ENCODE results near the gene SPRR2A. TPM values are rescaled to one million over a fixed set of nuclear protein-coding genes. Genes with fewer than 3 reads are reported as not detected.

SPRR2A gene
- total RNA-seq, 1 donor: not detected

DNA sequence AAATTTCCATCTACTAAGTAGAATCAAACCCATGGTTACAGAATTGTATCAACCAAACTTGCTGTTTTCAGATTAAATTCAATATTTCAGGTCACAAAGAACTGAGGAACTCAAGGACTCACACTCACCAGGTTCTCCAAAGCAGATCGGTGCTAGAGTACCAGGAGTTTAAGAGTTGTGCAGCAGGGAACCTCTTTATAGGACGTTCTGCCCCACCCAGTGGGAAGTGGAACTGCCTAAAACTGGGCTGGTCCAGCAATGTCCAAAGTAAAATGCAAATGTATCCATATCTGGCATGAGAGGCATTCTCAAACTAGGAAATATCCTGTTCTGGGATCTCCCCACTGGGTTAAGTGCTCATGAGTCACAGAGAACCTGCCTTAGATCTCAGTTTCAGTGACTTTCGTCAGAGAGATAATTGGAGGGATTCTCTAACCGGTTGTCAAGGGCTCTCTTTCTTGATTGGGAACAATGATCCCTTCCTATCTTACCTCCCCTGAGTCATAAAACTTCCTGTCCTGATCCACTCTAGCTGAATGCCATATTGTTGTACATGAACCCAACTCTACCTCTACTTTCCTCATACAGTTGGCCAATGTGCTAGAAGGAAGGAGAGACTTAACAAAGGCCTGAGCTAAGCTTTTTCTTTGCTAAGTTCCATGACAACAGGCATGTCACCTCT is 16.2 kb downstream of the SPRR2A start, which contains the start of gene SPRR2D:
TSS of gene SPRR2D (minus strand) at position 171 of the 682 bp plus-strand sequence. CDS start 774 bp downstream, outside the sequence.
- TF ChIP-seq, protein P1, sequence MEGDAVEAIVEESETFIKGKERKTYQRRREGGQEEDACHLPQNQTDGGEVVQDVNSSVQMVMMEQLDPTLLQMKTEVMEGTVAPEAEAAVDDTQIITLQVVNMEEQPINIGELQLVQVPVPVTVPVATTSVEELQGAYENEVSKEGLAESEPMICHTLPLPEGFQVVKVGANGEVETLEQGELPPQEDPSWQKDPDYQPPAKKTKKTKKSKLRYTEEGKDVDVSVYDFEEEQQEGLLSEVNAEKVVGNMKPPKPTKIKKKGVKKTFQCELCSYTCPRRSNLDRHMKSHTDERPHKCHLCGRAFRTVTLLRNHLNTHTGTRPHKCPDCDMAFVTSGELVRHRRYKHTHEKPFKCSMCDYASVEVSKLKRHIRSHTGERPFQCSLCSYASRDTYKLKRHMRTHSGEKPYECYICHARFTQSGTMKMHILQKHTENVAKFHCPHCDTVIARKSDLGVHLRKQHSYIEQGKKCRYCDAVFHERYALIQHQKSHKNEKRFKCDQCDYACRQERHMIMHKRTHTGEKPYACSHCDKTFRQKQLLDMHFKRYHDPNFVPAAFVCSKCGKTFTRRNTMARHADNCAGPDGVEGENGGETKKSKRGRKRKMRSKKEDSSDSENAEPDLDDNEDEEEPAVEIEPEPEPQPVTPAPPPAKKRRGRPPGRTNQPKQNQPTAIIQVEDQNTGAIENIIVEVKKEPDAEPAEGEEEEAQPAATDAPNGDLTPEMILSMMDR (IDR thresholded peaks at IDR 0.05; ENCODE audit: insufficient read depth, low read depth, low read length): no peak
- no peak within 1 kb of the TSS for H3K4me3 ChIP-seq (ENCODE audit: low read depth, low read length)
- no peak for DNase-seq (ENCODE audit: low read depth)

DNA sequence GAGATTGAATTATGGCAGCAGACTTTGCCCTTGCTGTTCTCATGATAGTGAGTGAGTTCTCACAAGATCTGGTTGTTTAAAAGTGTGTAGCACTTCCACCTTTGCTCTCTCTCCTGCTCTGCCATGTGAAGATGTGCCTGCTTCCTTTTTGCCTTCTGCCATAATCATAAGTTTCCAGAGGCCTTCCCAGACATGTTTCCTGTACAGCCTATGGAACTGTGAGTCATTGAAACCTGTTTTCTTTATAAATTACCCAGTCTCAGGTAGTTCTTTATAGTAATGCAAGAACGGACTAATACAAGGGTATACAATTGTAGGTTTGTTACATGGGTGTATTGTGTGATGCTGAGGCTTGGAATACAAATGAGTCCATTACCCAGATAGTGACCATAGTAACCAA is 22.1 kb downstream of the SPRR2A start:
- DNase-seq (ENCODE audit: low read depth): no peak
- H3K4me3 ChIP-seq (ENCODE audit: low read depth, low read length): no peak overlapping the region
- TF ChIP-seq, protein P1 (IDR thresholded peaks at IDR 0.05; ENCODE audit: insufficient read depth, low read depth, low read length): no peak

DNA sequence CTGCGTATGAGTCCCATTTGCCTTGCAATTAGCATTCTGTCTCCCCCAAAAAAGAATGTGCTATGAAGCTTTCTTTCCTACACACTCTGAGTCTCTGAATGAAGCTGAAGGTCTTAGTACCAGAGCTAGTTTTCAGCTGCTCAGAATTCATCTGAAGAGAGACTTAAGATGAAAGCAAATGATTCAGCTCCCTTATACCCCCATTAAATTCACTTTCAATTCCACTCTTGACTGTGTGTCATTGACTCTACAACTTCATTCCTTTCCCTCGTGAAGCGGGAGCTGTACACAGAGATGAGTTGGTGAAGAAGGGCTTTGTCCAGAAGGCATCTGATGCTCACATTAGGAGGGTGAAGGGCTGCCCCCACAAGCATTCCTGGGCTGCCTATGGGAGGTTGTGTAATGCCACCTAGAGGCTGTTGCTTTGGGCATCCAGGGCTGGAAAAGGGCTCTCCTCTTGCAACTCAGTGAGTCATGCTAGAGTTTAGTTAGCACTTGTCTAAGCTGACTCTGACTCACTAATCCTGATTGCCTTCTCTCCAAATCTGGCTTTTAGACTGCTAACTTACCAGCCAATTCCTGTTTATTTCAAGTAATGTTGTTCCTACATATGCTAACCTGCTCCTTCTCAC is 24.5 kb downstream of the SPRR2A start:
- DNase-seq (ENCODE audit: low read depth): peak; percentile 1
- TF ChIP-seq, protein P1 (IDR thresholded peaks at IDR 0.05; ENCODE audit: insufficient read depth, low read depth, low read length): no peak

DNA sequence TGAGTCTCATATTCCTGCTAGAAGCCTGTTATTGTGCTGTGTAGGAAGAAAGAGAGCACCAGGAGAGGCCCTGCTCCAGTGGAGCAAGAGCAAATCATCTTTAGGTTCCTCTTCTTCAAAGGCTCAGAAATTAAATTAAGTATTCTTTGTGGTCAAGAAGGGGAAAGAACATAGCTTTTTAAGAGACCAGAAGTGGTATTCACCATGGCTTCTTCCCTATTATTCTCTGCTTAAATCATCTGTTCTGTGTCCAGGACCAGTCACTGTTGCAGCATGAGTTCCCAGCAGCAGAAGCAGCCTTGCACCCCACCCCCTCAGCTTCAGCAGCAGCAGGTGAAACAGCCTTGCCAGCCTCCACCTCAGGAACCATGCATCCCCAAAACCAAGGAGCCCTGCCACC is 25.2 kb downstream of the SPRR2A start:
- no peak overlapping the region for H3K4me3 ChIP-seq (ENCODE audit: low read depth, low read length)
- no peak for DNase-seq (ENCODE audit: low read depth)
- TF ChIP-seq, protein P1 (IDR thresholded peaks at IDR 0.05; ENCODE audit: insufficient read depth, low read depth, low read length): no peak

More for the DNA sequence above, 24.5 kb downstream of the SPRR2A start:
- no peak overlapping the region for H3K4me3 ChIP-seq (ENCODE audit: low read depth, low read length)

DNA sequence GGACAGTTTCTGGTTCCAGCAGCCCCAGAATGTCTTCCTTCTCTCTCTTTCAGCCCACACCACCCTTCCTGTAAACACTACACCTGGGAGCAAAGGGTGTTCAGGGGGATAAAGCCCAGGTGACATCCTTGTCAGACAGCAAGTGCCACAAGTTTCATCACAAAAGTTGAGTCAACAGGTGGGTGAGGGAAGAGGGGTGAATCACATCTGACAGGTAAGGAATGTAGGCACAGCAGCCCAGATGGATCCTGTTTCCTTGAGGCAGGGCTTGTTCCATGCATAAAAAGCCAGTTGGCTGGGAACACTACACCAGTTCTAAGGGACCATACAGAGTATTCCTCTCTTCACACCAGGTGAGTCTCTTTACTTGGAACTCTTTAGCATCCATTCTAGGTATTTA is 26.4 kb downstream of the SPRR2A start, which contains the start of gene SPRR1B:
TSS of gene SPRR1B (plus strand) at position 309 of the 400 bp plus-strand sequence. CDS start 1,143 bp downstream, outside the sequence.
- no peak for DNase-seq (ENCODE audit: low read depth)
- H3K4me3 ChIP-seq (ENCODE audit: low read depth, low read length): no peak within 1 kb of the TSS
- TF ChIP-seq, protein P1 (IDR thresholded peaks at IDR 0.05; ENCODE audit: insufficient read depth, low read depth, low read length): no peak

DNA sequence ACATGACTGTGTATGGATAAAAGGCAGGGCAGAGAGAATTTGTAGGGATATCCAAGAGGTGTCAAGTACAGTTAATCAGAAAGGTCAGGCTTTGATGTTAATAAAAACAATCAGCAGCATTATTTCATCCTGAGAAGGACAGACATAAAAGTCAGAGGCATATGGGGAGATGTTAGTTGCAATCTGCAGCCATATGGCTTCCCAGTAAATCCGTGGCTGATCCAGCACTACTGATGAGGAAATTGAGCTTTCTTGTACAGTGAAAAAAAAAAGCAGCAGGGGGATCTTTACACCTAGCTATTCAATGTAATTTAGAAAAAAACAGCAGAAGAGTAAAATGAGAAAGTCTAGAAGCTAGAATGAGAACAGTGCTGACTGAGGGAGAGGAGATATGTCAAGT is 28.5 kb downstream of the SPRR2A start:
- H3K4me3 ChIP-seq (ENCODE audit: low read depth, low read length): no peak overlapping the region
- DNase-seq (ENCODE audit: low read depth): no peak

More for the DNA sequence above, 28.5 kb downstream of the SPRR2A start:
- TF ChIP-seq, protein P1 (IDR thresholded peaks at IDR 0.05; ENCODE audit: insufficient read depth, low read depth, low read length): no peak

Measured in fibroblast of villous mesenchyme (primary cell).